CD14-positive monocyte (primary cell): ENCODE data around the gene FAAP24. TPM values are rescaled to one million over a fixed set of nuclear protein-coding genes. Genes with fewer than 3 reads are reported as not detected.
"Not testable (repeated sequence)": the region's sequence is repeated elsewhere in the genome, so short reads cannot be mapped to it uniquely, and the experiment has no call there.

Experiments
- DNase-seq, 3 donors: peaks; one replicate each; pipeline ENCODE4 v3.0.0-alpha.2; 2011 to 2022
- H2AFZ ChIP-seq: 2 replicates; pipeline ENCODE4 v1.6.0; 2012; ENCODE audit warnings: mild to moderate bottlenecking, low read depth, low read length, inconsistent platforms; ENCODE audit not compliant: insufficient read depth, poor library complexity, severe bottlenecking
- H3K27ac ChIP-seq, 2 donors: 1 replicate in 1 of 2; 2 replicates in 1 of 2; pipeline ENCODE4 v1.5.1; 2012 to 2013; ENCODE audit warnings: low read length in 2 of 2, control low read depth in 1 of 2, inconsistent platforms in 1 of 2, low read depth in 1 of 2, mild to moderate bottlenecking in 1 of 2
- H3K27me3 ChIP-seq, 2 donors: one replicate each; pipeline versions ENCODE4 v1.6.0 to v1.6.1; 2011 to 2013; ENCODE audit warnings: low read length in 2 of 2; ENCODE audit not compliant: control insufficient read depth in 2 of 2, insufficient read depth in 2 of 2
- H3K36me3 ChIP-seq, 2 donors: replicated peaks in 1 of 2; 1 replicate in 1 of 2; 2 replicates in 1 of 2; pipeline versions ENCODE4 v1.5.1 to v1.6.1; 2012 to 2013; ENCODE audit warnings: low read length in 2 of 2, control low read depth in 1 of 2, inconsistent platforms in 1 of 2, mild to moderate bottlenecking in 1 of 2; ENCODE audit not compliant: insufficient read depth in 2 of 2, control insufficient read depth in 1 of 2
- H3K4me1 ChIP-seq, 2 donors: 1 replicate in 1 of 2; 2 replicates in 1 of 2; pipeline versions ENCODE4 v1.5.1 to v1.6.1; 2012 to 2013; ENCODE audit warnings: low read length in 2 of 2, control low read depth in 1 of 2, inconsistent platforms in 1 of 2, mild to moderate bottlenecking in 1 of 2, moderate library complexity in 1 of 2; ENCODE audit not compliant: insufficient read depth in 2 of 2, control insufficient read depth in 1 of 2
- H3K4me2 ChIP-seq: replicated peaks from 2 replicates; pipeline ENCODE3; 2012; ENCODE audit warnings: low read length, moderate library complexity, mild to moderate bottlenecking; ENCODE audit not compliant: poor library complexity, severe bottlenecking; ENCODE audit errors: extremely low read depth
- H3K4me3 ChIP-seq, 3 experiments: fragments of 200-600 bp in 1 of 3; sonication (generic) in 1 of 3; replicated peaks in 1 of 3; 1 replicate in 2 of 3; 2 replicates in 1 of 3; pipeline ENCODE4 v1.5.1; 2011 to 2013; ENCODE audit warnings: low read length in 3 of 3, mild to moderate bottlenecking in 3 of 3, control low read depth in 2 of 3, low read depth in 2 of 3, inconsistent platforms in 1 of 3, moderate library complexity in 1 of 3
- H3K79me2 ChIP-seq: 2 replicates; pipeline ENCODE4 v1.6.0; 2012; ENCODE audit warnings: mild to moderate bottlenecking, control low read depth, inconsistent platforms, low read length, moderate library complexity; ENCODE audit not compliant: insufficient read depth
- H3K9ac ChIP-seq: 2 replicates; pipeline ENCODE4 v1.6.0; 2017; ENCODE audit warnings: low read length, mild to moderate bottlenecking; ENCODE audit not compliant: insufficient read depth, poor library complexity, severe bottlenecking
- H3K9me3 ChIP-seq, 2 donors: replicated peaks in 1 of 2; 1 replicate in 1 of 2; 2 replicates in 1 of 2; pipeline versions ENCODE4 v1.5.1 to v1.6.1; 2012 to 2013; ENCODE audit warnings: low read length in 2 of 2, control low read depth in 1 of 2; ENCODE audit not compliant: control insufficient read depth in 1 of 2, insufficient read depth in 1 of 2
- H4K20me1 ChIP-seq: 2 replicates; pipeline ENCODE4 v1.6.0; 2012; ENCODE audit warnings: mild to moderate bottlenecking, low read length, control low read depth, moderate library complexity; ENCODE audit not compliant: insufficient read depth
- H3K27ac Mint-ChIP-seq, 7 donors: one replicate each; pipeline ENCODE4 v1.8.0; 2020; ENCODE audit warnings: mild to moderate bottlenecking in 7 of 7, mixed read lengths in 7 of 7, moderate library complexity in 6 of 7, inconsistent platforms in 2 of 7
- H3K27me3 Mint-ChIP-seq, 3 donors: one replicate each; pipeline ENCODE4 v1.8.0; 2021 to 2022; ENCODE audit warnings: low read depth in 3 of 3, mild to moderate bottlenecking in 3 of 3, mixed read lengths in 3 of 3, moderate library complexity in 3 of 3, inconsistent platforms in 1 of 3
- H3K36me3 Mint-ChIP-seq, 2 donors: one replicate each; pipeline ENCODE4 v1.8.0; 2020; ENCODE audit warnings: mixed read lengths in 2 of 2, inconsistent platforms in 1 of 2, mild to moderate bottlenecking in 1 of 2
- H3K4me1 Mint-ChIP-seq: one replicate; pipeline ENCODE4 v1.8.0; 2020; ENCODE audit warnings: mild to moderate bottlenecking, mixed read lengths
- H3K4me3 Mint-ChIP-seq, 2 donors: one replicate each; pipeline ENCODE4 v1.8.0; 2020; ENCODE audit warnings: mild to moderate bottlenecking in 2 of 2, mixed read lengths in 2 of 2, moderate library complexity in 1 of 2
- H3K9me3 Mint-ChIP-seq, 7 donors: one replicate each; pipeline ENCODE4 v1.8.0; 2020 to 2022; ENCODE audit warnings: mixed read lengths in 7 of 7, mild to moderate bottlenecking in 6 of 7, moderate library complexity in 6 of 7, inconsistent platforms in 2 of 7
- WGBS: methylation state at CpG from one replicate; pipeline ENCODE4 v1.1.5; 2013; ENCODE audit warnings: missing lambda C conversion rate; ENCODE audit not compliant: insufficient coverage; 5-methylcytosine and 5-hydroxymethylcytosine counted together
- intact Hi-C, 2 donors: fragments of 100-400 bp; cut with micrococcal nuclease; formaldehyde crosslinking; loops; one replicate each; pipeline versions ENCODE4 v1.15.0 to v1.15.1; 2023
- polyA plus RNA-seq, 3 donors: library from polyadenylated mRNA; depleted of rRNA in 1 of 3; unstranded in 2 of 3; stranded (reverse) in 1 of 3; fragments of 300-500 nt in 2 of 3; fragments of >200 nt in 1 of 3; fragmentation: Illumina TruSeq in 2 of 3; gene quantifications; 1 replicate in 2 of 3; 2 replicates in 1 of 3; pipeline ENCODE4 v1.2.3, GENCODE V29; 2012 to 2021
- TF ChIP-seq, protein P1 (sequence below): fragments of 200-600 bp; IDR thresholded peaks from one replicate; pipeline ENCODE4 v1.8.0; 2022; ENCODE audit warnings: antibody characterized with exemption, mild to moderate bottlenecking

The FAAP24 gene
- polyA plus RNA-seq, 3 donors = 0.61 to 4.2 (median 2.3) TPM

DNA sequence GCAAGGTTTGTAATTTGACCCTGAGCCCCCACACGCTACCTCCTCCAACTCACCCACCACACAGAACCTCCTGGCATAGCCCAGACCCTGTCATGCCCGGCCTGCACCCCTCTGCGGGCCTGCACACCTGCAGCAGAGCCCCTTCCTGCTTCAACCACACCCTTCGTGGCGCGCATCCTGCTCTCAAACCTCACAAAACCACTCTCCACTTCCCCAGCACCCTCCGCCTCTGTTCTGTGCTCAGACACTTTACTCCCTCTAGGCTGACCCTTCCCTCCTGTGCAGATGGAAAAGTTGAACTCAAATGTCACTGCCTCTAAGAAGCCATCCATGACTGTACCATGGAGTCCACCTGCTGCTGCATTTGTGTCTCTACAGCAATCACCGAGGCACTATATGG is 28.5 kb downstream of the FAAP24 start:
- H3K27ac ChIP-seq = no peak overlapping the region
- H3K36me3 ChIP-seq = no peaks in the 10 kb centered on the region
- no peaks in the 10 kb centered on the region for H3K4me1 ChIP-seq
- H3K27me3 Mint-ChIP-seq = peaks cover 2 to 19% (median 5%) of the 10 kb centered on the region in 3 donors
- intact Hi-C loops = no loop called here
- H3K27ac Mint-ChIP-seq = no peak overlapping the region
- no peak overlapping the region for H3K9ac ChIP-seq
- no peaks in the 10 kb centered on the region for H3K79me2 ChIP-seq
- H3K4me1 Mint-ChIP-seq = no peaks in the 10 kb centered on the region
- H3K9me3 ChIP-seq = no peaks in the 10 kb centered on the region
- H3K4me3 Mint-ChIP-seq = no peak overlapping the region
- WGBS = 67% methylated on average over 7 of the region's 8 CpGs
- TF ChIP-seq, protein P1, sequence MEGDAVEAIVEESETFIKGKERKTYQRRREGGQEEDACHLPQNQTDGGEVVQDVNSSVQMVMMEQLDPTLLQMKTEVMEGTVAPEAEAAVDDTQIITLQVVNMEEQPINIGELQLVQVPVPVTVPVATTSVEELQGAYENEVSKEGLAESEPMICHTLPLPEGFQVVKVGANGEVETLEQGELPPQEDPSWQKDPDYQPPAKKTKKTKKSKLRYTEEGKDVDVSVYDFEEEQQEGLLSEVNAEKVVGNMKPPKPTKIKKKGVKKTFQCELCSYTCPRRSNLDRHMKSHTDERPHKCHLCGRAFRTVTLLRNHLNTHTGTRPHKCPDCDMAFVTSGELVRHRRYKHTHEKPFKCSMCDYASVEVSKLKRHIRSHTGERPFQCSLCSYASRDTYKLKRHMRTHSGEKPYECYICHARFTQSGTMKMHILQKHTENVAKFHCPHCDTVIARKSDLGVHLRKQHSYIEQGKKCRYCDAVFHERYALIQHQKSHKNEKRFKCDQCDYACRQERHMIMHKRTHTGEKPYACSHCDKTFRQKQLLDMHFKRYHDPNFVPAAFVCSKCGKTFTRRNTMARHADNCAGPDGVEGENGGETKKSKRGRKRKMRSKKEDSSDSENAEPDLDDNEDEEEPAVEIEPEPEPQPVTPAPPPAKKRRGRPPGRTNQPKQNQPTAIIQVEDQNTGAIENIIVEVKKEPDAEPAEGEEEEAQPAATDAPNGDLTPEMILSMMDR = no peak
- no peaks in the 10 kb centered on the region for H3K27me3 ChIP-seq
- H3K36me3 Mint-ChIP-seq = no peaks in the 10 kb centered on the region
- no peak overlapping the region for H3K4me3 ChIP-seq
- no peaks in the 10 kb centered on the region for H4K20me1 ChIP-seq
- peaks cover 0 to 2% (median 0%) of the 10 kb centered on the region in 7 donors for H3K9me3 Mint-ChIP-seq
- H2AFZ ChIP-seq = no peak overlapping the region
- DNase-seq = no peak
- no peak overlapping the region for H3K4me2 ChIP-seq

DNA sequence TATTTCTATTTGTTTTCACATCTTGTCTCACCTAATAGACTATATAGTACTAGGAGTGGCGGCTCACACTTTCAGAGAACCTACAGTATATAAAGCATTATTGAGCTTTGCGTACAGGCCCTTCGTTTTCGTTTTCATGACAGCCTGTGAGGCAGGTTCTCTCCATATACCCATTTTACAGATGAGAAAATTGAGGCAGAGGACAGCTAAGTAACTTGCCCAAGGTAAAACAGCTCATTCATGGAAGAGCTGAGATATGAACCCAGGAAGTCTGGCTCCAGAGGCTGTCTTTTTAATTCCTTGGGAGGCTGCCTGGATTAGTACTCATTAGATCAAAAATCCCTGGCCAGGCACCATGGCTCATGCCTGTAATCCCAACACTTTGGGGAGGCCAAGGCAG is 28.9 kb downstream of the FAAP24 start:
- Histone ChIP-seq H3K36me3 (no peaks in the 10 kb centered on the region), H4K20me1 (no peaks in the 10 kb centered on the region), H3K9ac (no peak overlapping the region), H3K79me2 (no peaks in the 10 kb centered on the region), H3K27me3 (no peaks in the 10 kb centered on the region), H3K4me3 (no peak overlapping the region), H3K4me1 (no peaks in the 10 kb centered on the region), H3K27ac (no peak overlapping the region), H3K9me3 (no peaks in the 10 kb centered on the region), H3K4me2 (no peak overlapping the region), H2AFZ (no peak overlapping the region)
- no peak for DNase-seq
- Mint-ChIP-seq H3K4me1 (no peaks in the 10 kb centered on the region), H3K27ac (no peak overlapping the region), H3K4me3 (no peak overlapping the region), H3K9me3 (peaks cover 0 to 2% (median 0%) of the 10 kb centered on the region in 7 donors), H3K27me3 (peaks cover 2 to 19% (median 5%) of the 10 kb centered on the region in 3 donors), H3K36me3 (no peaks in the 10 kb centered on the region)
- TF ChIP-seq, protein P1 = no peak
- intact Hi-C loops = no loop called here
- WGBS = no CpG with 5 or more reads among the region's 4 CpGs

DNA sequence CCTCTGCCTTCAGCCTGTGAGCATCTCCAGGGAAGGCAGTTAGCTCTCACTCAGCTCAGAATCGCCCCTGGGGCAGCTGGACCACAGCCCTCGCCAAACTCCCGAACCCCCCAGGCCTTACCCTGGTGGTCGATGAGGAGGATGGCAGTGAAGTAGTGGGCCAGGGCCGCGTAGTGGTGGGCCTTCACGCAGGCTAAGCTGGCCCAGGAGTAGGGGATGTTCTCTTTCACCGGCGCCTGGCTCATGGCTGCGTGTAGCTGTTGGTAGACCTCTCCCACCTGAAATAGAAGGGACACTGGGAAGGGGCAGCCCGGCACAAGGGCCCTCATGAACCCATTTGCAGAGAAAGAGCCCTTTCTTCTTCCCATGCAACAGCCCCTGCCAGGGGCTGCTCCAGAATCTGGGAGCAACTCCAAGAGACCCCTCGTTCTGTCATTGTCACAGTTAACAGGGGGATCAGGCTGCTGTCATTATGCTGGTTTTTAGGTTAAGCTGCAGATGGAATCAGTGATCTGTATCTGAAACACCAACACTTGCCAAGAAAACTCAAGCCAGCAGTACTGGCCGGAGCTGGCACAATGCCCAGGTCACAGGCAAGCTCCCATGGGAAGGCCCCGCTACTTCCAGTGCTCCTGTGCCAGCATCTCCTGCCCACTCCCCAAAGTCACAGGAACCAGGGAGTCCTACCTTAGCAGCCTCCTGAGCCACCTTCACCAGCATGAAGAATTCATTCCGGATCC is 30.3 kb downstream of the FAAP24 start:
- H3K27ac Mint-ChIP-seq, H3K9me3 Mint-ChIP-seq, H3K36me3 Mint-ChIP-seq: not testable (repeated sequence)

More for the DNA sequence above, 30.3 kb downstream of the FAAP24 start:
- H4K20me1 ChIP-seq, H3K36me3 ChIP-seq, H3K9me3 ChIP-seq, H3K4me3 ChIP-seq, intact Hi-C loops, H3K9ac ChIP-seq, H3K4me1 Mint-ChIP-seq, H3K4me3 Mint-ChIP-seq, H3K27ac ChIP-seq, H3K4me1 ChIP-seq, DNase-seq, H3K4me2 ChIP-seq, H3K27me3 ChIP-seq, H2AFZ ChIP-seq, H3K79me2 ChIP-seq: not testable (repeated sequence)
- peaks cover 2 to 19% (median 8%) of the 10 kb centered on the region in 3 donors for H3K27me3 Mint-ChIP-seq
- 100% methylated on average over 6 of the region's 15 CpGs for WGBS
